Thoracic aorta (tissue), 2 donors: Measurements from ENCODE around the gene TBC1D24. TPM values are rescaled to one million over a fixed set of nuclear protein-coding genes. Genes with fewer than 3 reads are reported as not detected.

Experiments used
- ATAC-seq: fragments of 150-250 bp; one replicate; pipeline ENCODE4 v1.8.0; 2017; ENCODE audit warnings: low read depth; ENCODE audit not compliant: insufficient number of reproducible peaks, low FRiP score
- DNase-seq: peaks from one replicate; pipeline ENCODE4 v3.0.0-alpha.2; 2020; ENCODE audit warnings: low spot score
- H3K27ac ChIP-seq, 2 donors: fragments of 200-600 bp; sonication (generic); 1 replicate in 1 of 2; 2 replicates in 1 of 2; pipeline ENCODE4 v1.5.1; 2016; ENCODE audit warnings: mild to moderate bottlenecking in 2 of 2, moderate library complexity in 2 of 2
- H3K27me3 ChIP-seq: fragments of 200-600 bp; sonication (generic); replicated peaks from 2 replicates; pipeline ENCODE4 v1.6.0; 2016; ENCODE audit warnings: mild to moderate bottlenecking; ENCODE audit not compliant: insufficient read depth
- H3K36me3 ChIP-seq: fragments of 200-600 bp; sonication (generic); one replicate; pipeline ENCODE4 v1.5.1; 2016
- H3K4me1 ChIP-seq, 2 donors: fragments of 200-600 bp; sonication (generic); 1 replicate in 1 of 2; 2 replicates in 1 of 2; pipeline versions ENCODE4 v1.5.1 to v1.6.0; 2016; ENCODE audit warnings: low read depth in 2 of 2, mild to moderate bottlenecking in 1 of 2; ENCODE audit not compliant: control insufficient read depth in 1 of 2
- H3K4me3 ChIP-seq: fragments of 200-600 bp; sonication (generic); 2 replicates; pipeline ENCODE4 v1.5.1; 2016; ENCODE audit warnings: mild to moderate bottlenecking
- H3K9me3 ChIP-seq: fragments of 200-600 bp; sonication (generic); 2 replicates; pipeline ENCODE4 v1.5.1; 2016
- CTCF ChIP-seq: fragments of 200-600 bp; sonication (generic); IDR thresholded peaks from one replicate; pipeline ENCODE4 v1.5.1; 2019; ENCODE audit warnings: antibody characterized with exemption
- total RNA-seq, 2 donors: library from RNA; depleted of rRNA; stranded (reverse); fragments of >200 nt; gene quantifications; one replicate each; pipeline versions ENCODE4 v1.1.0 to v1.2.3, GENCODE V29; 2016

TBC1D24 gene
- total RNA-seq, 2 donors from 2014 or later, result 14.5 to 15.0 TPM

- Histone ChIP-seq H3K9me3 (no peaks in the 10 kb centered on the region), H3K27ac (no peak overlapping the region), H3K36me3 (no peaks in the 10 kb centered on the region), H3K4me3 (peak overlapping the region; percentile 73), H3K4me1 (peaks cover 24 to 32% of the 10 kb centered on the region in 2 donors), H3K27me3 (no peaks in the 10 kb centered on the region)
- TF ChIP-seq CTCF, result peak; percentile 12
- no peak for ATAC-seq
- DNase-seq, result no peak
Observed at GRCh38 chr16:2467528-2468232, 7.2 kb upstream of the TBC1D24 start.

DNA sequence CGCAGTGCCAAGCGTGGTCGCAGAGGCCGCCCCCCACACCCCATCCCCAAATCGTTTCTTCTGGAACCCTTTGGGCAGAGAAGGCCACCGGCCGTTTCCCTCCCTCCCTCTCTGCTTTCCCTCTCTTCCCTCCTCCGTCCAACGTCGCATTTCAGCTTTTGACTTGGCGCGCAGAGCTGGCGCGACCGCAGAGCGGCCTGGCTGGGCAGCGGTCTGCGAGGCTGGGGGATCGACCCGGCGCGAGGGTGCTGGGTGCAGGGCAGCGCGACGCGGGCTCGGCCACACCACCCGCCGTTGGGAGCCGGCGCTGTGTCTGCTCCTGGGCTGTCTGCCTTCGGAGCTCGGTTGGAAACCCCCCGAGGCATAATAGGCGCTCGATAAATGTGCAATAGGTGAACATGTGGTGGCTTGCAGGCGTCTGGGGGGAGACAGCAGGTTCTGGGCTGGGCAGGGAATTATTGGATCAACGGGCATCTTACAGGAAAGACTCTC, 6.6 kb upstream of the TBC1D24 start:
- Histone ChIP-seq H3K27me3 (no peaks in the 10 kb centered on the region), H3K4me1 (peaks cover 24 to 36% of the 10 kb centered on the region in 2 donors), H3K9me3 (no peaks in the 10 kb centered on the region), H3K27ac (no peak overlapping the region), H3K4me3 (peak overlapping the region; percentile 73), H3K36me3 (no peaks in the 10 kb centered on the region)
- no peak for TF ChIP-seq CTCF
- ATAC-seq (no peak), DNase-seq (no peak)

GRCh38 chr16:2468725-2469398, 6.1 kb upstream of the TBC1D24 start:
- Histone ChIP-seq H3K9me3 (no peaks in the 10 kb centered on the region), H3K27me3 (no peaks in the 10 kb centered on the region), H3K4me1 (peaks cover 27 to 41% of the 10 kb centered on the region in 2 donors), H3K36me3 (no peaks in the 10 kb centered on the region), H3K27ac (no peak overlapping the region), H3K4me3 (peak overlapping the region; percentile 73)
- ATAC-seq (no peak), DNase-seq (no peak)
- TF ChIP-seq CTCF, result no peak

DNA sequence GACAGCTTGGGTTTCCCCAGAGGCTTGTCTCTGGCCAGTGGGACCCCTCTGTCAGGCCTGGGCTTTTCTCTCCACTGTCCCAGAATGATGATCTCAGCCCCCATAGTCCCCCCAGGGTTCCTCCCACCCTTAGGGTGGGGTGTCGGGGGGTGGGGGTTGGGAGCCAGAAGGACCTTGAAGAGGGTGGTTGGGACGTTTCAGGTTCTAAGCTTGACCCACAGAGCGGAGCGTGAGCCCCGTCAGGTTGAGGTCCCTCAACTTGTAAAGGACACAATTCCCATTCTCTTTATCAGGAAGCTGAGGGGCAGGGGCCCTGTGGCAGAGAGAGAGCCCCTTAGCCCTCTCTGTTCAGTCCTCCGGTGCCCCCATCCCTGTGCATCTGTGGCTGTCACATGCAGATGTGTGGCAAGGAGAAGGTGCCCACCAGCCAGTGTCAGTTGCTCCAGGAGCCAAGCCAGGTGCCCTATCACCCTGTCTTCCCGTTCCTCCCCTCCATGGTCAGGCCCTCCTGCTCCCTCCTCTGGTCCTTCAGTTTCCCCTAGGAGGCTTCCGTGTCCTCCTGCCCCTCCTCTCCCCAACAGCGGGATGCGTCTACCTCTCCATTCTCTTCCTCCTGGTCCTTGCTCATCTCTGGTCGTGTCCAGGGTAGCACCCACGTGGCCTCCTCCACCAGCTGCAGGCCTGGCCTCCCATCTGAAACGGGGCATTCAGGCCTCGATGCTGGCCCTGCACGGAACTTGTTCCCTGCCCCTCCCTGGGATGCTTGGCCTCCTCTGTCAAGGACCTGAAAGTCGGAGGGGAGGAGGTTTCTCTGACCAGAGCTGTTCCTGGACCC, 5.3 kb upstream of the TBC1D24 start:
- Histone ChIP-seq H3K27ac (no peak overlapping the region), H3K4me3 (no peak overlapping the region), H3K36me3 (no peaks in the 10 kb centered on the region), H3K4me1 (peaks cover 27 to 41% of the 10 kb centered on the region in 2 donors), H3K9me3 (no peaks in the 10 kb centered on the region), H3K27me3 (no peaks in the 10 kb centered on the region)
- ATAC-seq, result no peak
- TF ChIP-seq CTCF, result no peak
- no peak for DNase-seq

DNA sequence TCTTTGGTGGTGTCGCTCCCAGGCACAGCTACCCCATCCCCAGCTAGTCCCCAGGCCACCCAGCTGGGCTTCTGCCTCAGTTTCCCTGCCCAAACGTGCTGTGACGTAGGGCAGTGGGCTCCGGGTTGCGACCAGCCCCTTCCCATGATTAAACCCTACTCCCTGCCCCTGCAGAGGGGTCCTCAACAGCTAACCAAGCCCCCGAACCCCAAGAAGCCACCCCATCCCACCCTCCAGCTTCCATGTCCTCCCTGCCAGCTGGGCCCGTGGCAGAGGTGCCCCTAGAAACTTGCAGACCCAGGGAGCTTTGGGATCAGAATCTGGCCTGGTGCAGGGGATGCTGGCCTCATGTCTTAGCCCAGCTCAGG, 4.7 kb upstream of the TBC1D24 start:
- no peak for TF ChIP-seq CTCF
- H3K9me3 ChIP-seq, result no peaks in the 10 kb centered on the region
- H3K27me3 ChIP-seq, result no peaks in the 10 kb centered on the region
- DNase-seq, result no peak
- H3K4me3 ChIP-seq, result no peak overlapping the region
- no peak for ATAC-seq
- no peak overlapping the region for H3K27ac ChIP-seq
- H3K36me3 ChIP-seq, result no peaks in the 10 kb centered on the region
- peaks cover 27 to 41% of the 10 kb centered on the region in 2 donors for H3K4me1 ChIP-seq
